ENCODE results near the gene NBPF3. TPM values are rescaled to one million over a fixed set of nuclear protein-coding genes. Genes with fewer than 3 reads are reported as not detected.

NBPF3 gene
- total RNA-seq, 1 donor from 2014 or later, result 17.5 TPM

DNA sequence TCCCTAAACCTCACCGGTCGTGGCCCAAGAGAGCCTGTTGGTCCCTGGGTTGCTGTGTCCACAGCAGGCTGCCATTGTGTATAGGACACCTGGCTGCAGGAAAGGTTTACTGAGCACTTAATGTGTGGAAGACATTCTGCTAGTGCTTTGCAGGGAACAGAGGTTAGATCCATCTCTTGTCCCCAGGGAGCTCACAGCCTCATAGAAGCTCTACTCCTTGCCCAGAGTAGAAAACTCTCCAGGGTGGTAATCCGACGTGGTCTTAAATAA, 52.4 kb downstream of the NBPF3 start:
- peaks cover 10% of the 10 kb centered on the region for H3K4me1 Mint-ChIP-seq
- H3K36me3 Mint-ChIP-seq, result no peaks in the 10 kb centered on the region
- H3K27me3 Mint-ChIP-seq (ENCODE audit: low read depth), result peaks cover 10% of the 10 kb centered on the region
- H3K27ac Mint-ChIP-seq, result no peak overlapping the region
- TF ChIP-seq CTCF (IDR thresholded peaks at IDR 0.05; ENCODE audit: unreplicated experiment), result no peak
- no peak for DNase-seq (ENCODE audit: low spot score in 2 of 2, unreplicated experiment in 2 of 2)
- H3K4me3 Mint-ChIP-seq, result no peak overlapping the region
- H3K9me3 Mint-ChIP-seq, result no peaks in the 10 kb centered on the region

GRCh38 chr1:21494196-21494595, 54.3 kb downstream of the NBPF3 start:
- no peak overlapping the region for H3K27ac Mint-ChIP-seq
- H3K4me1 Mint-ChIP-seq, result peaks cover 14% of the 10 kb centered on the region
- H3K27me3 Mint-ChIP-seq (ENCODE audit: low read depth), result peaks cover 5% of the 10 kb centered on the region
- H3K4me3 Mint-ChIP-seq, result no peak overlapping the region
- H3K9me3 Mint-ChIP-seq, result no peaks in the 10 kb centered on the region
- DNase-seq (ENCODE audit: low spot score in 2 of 2, unreplicated experiment in 2 of 2), result no peak
- H3K36me3 Mint-ChIP-seq, result no peaks in the 10 kb centered on the region
- TF ChIP-seq CTCF (IDR thresholded peaks at IDR 0.05; ENCODE audit: unreplicated experiment), result no peak

DNA sequence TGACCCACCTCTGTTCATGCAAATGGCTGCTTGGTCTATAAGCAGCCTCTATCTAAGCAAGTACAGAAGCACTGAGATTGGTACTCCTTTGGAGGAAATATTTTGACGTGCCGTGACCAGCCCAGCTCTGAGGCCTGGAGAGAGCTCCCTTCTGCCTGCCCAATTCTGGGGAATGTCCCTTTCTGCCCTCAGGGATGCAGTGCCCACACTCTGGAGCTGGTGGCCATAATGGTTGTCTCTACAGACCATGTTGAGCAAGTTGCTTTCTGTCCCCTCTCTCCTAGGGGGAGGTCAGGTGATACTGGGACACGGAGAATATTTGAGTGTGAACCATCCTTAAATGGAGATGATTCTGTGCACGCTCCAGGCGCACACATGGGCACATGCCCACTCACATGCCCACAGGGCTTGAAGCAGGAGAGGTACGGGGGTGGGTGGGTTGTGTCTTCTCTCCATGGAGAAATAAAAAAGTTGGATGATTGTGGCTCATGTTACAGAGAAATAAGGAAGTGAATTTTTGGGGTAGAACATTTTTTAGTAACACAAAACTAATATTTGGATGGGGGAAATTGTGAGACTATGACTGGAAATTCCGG, 55.4 kb downstream of the NBPF3 start:
- no peak overlapping the region for H3K27ac Mint-ChIP-seq
- no peaks in the 10 kb centered on the region for H3K9me3 Mint-ChIP-seq
- no peak overlapping the region for H3K4me3 Mint-ChIP-seq
- DNase-seq (ENCODE audit: low spot score in 2 of 2, unreplicated experiment in 2 of 2), result no peak
- H3K36me3 Mint-ChIP-seq, result no peaks in the 10 kb centered on the region
- H3K27me3 Mint-ChIP-seq (ENCODE audit: low read depth), result peaks cover 5% of the 10 kb centered on the region
- H3K4me1 Mint-ChIP-seq, result peaks cover 14% of the 10 kb centered on the region
- TF ChIP-seq CTCF (IDR thresholded peaks at IDR 0.05; ENCODE audit: unreplicated experiment), result no peak

- H3K36me3 Mint-ChIP-seq, result no peaks in the 10 kb centered on the region
- no peak overlapping the region for H3K4me3 Mint-ChIP-seq
- peaks cover 14% of the 10 kb centered on the region for H3K4me1 Mint-ChIP-seq
- no peak overlapping the region for H3K27ac Mint-ChIP-seq
- H3K27me3 Mint-ChIP-seq (ENCODE audit: low read depth), result peaks cover 5% of the 10 kb centered on the region
- no peaks in the 10 kb centered on the region for H3K9me3 Mint-ChIP-seq
- no peak for TF ChIP-seq CTCF (IDR thresholded peaks at IDR 0.05; ENCODE audit: unreplicated experiment)
- DNase-seq (ENCODE audit: low spot score in 2 of 2, unreplicated experiment in 2 of 2), result no peak
These were observed 56.1 kb downstream of the NBPF3 start for GRCh38 chr1:21496063-21496462.

GRCh38 chr1:21496886-21497285, 56.9 kb downstream of the NBPF3 start:
- no peak for TF ChIP-seq CTCF (IDR thresholded peaks at IDR 0.05; ENCODE audit: unreplicated experiment)
- H3K9me3 Mint-ChIP-seq, result no peaks in the 10 kb centered on the region
- H3K36me3 Mint-ChIP-seq, result no peaks in the 10 kb centered on the region
- no peak overlapping the region for H3K27ac Mint-ChIP-seq
- H3K4me1 Mint-ChIP-seq, result peaks cover 10% of the 10 kb centered on the region
- H3K27me3 Mint-ChIP-seq (ENCODE audit: low read depth), result peaks cover 5% of the 10 kb centered on the region
- DNase-seq (ENCODE audit: low spot score in 2 of 2, unreplicated experiment in 2 of 2), result no peak
- no peak overlapping the region for H3K4me3 Mint-ChIP-seq

DNA sequence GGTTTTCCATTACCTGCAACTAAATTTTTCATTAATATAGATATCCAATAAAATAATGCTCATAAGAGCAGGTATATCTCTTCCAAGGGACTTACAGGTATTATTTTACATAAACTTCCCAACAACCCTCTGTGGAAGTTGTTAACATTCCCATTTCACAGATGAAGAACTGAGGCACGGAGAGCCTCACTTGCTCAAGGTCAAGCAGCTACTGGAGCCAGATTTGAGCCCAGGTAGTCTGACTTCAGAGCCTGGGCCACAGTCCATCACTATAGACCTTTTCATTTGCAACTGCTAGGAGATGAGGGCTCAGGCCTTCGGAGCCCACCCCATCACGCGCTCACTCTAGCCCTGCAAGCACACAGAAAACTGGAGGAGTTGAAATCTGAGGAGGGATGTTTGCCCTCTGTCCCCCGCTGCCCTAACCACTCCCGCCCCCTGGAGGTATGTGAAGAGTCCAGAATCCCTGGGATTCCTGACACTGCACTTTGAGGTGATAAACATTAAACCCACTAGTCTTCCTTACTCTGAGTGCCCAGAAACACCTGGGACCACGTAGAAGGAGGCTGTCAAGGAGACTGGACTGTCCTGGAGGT, 57.6 kb downstream of the NBPF3 start:
- no peak overlapping the region for H3K27ac Mint-ChIP-seq
- H3K9me3 Mint-ChIP-seq, result no peaks in the 10 kb centered on the region
- no peaks in the 10 kb centered on the region for H3K36me3 Mint-ChIP-seq
- H3K4me3 Mint-ChIP-seq, result no peak overlapping the region
- H3K4me1 Mint-ChIP-seq, result peaks cover 4% of the 10 kb centered on the region
- no peak for DNase-seq (ENCODE audit: low spot score in 2 of 2, unreplicated experiment in 2 of 2)
- TF ChIP-seq CTCF (IDR thresholded peaks at IDR 0.05; ENCODE audit: unreplicated experiment), result no peak
- H3K27me3 Mint-ChIP-seq (ENCODE audit: low read depth), result peaks cover 2% of the 10 kb centered on the region

Data from mesothelial cell of epicardium (in vitro differentiated cells).